Cardiac muscle cell (in vitro differentiated cells and primary cell): ENCODE data around the gene MOB2. TPM values are rescaled to one million over a fixed set of nuclear protein-coding genes. Genes with fewer than 3 reads are reported as not detected.

Experiments used
- DNase-seq, 2 donors: peaks; one replicate each; pipeline versions ENCODE4 v3.0.0 to v3.0.0-alpha.2; 2010 to 2017; ENCODE audit warnings: low read depth in 1 of 2, low spot score in 1 of 2
- H3K27ac ChIP-seq: fragments of 200-600 bp; sonication (generic); 2 replicates; pipeline ENCODE4 v1.5.1; 2016
- H3K27me3 ChIP-seq: fragments of 200-600 bp; sonication (generic); 2 replicates; pipeline ENCODE4 v1.6.0; 2016; ENCODE audit warnings: control low read depth
- H3K36me3 ChIP-seq: fragments of 200-600 bp; sonication (generic); 2 replicates; pipeline ENCODE4 v1.5.1; 2016; ENCODE audit warnings: control low read depth
- H3K4me1 ChIP-seq: fragments of 200-600 bp; sonication (generic); 2 replicates; pipeline ENCODE4 v1.8.1; 2017; ENCODE audit warnings: low read depth, mild to moderate bottlenecking, mixed run types
- H3K4me3 ChIP-seq: fragments of 200-600 bp; sonication (generic); 2 replicates; pipeline ENCODE4 v1.5.1; 2016; ENCODE audit warnings: mild to moderate bottlenecking
- H3K9me3 ChIP-seq: fragments of 200-600 bp; sonication (generic); 2 replicates; pipeline ENCODE4 v1.5.1; 2017; ENCODE audit warnings: low read depth, mild to moderate bottlenecking, control low read depth
- polyA plus RNA-seq: library from polyadenylated mRNA; unstranded; fragments of >200 nt; fragmentation: Nextera tagmentation; extraction: Ambion mirVana; gene quantifications from 2 replicates; pipeline ENCODE4 v1.2.1, GENCODE V29; 2016
- total RNA-seq: library from RNA; depleted of rRNA; stranded (reverse); fragments of >200 nt; gene quantifications from 2 replicates; pipeline ENCODE4 v1.2.3, GENCODE V29; 2016
- TF ChIP-seq, protein P1 (sequence below): IDR thresholded peaks from 2 replicates; pipeline ENCODE4 v1.5.1; 2012; ENCODE audit warnings: low read depth, mild to moderate bottlenecking, low read length

Gene MOB2
- total and polyA plus RNA-seq, 2 experiments from 2014 or later: 31.1 to 52.0 TPM

GRCh38 chr11:1458340-1459218, 28.0 kb downstream of the MOB2 start:
- peak overlapping the region; percentile 49 for H3K27ac ChIP-seq
- TF ChIP-seq, protein P1, sequence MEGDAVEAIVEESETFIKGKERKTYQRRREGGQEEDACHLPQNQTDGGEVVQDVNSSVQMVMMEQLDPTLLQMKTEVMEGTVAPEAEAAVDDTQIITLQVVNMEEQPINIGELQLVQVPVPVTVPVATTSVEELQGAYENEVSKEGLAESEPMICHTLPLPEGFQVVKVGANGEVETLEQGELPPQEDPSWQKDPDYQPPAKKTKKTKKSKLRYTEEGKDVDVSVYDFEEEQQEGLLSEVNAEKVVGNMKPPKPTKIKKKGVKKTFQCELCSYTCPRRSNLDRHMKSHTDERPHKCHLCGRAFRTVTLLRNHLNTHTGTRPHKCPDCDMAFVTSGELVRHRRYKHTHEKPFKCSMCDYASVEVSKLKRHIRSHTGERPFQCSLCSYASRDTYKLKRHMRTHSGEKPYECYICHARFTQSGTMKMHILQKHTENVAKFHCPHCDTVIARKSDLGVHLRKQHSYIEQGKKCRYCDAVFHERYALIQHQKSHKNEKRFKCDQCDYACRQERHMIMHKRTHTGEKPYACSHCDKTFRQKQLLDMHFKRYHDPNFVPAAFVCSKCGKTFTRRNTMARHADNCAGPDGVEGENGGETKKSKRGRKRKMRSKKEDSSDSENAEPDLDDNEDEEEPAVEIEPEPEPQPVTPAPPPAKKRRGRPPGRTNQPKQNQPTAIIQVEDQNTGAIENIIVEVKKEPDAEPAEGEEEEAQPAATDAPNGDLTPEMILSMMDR: peak; percentile 35
- DNase-seq: peak; percentile 64 to 73
- H3K9me3 ChIP-seq: no peaks in the 10 kb centered on the region
- H3K4me1 ChIP-seq: peaks cover 7% of the 10 kb centered on the region
- H3K4me3 ChIP-seq: no peak overlapping the region
- no peaks in the 10 kb centered on the region for H3K27me3 ChIP-seq
- no peaks in the 10 kb centered on the region for H3K36me3 ChIP-seq

GRCh38 chr11:1457856-1458255, 28.7 kb downstream of the MOB2 start:
- peaks cover 13% of the 10 kb centered on the region for H3K4me1 ChIP-seq
- H3K27ac ChIP-seq: peak overlapping the region; percentile 49
- no peak overlapping the region for H3K4me3 ChIP-seq
- H3K9me3 ChIP-seq: no peaks in the 10 kb centered on the region
- DNase-seq: no peak
- no peaks in the 10 kb centered on the region for H3K27me3 ChIP-seq
- H3K36me3 ChIP-seq: no peaks in the 10 kb centered on the region
- TF ChIP-seq, protein P1: no peak

GRCh38 chr11:1457326-1457680, 29.3 kb downstream of the MOB2 start:
- H3K4me1 ChIP-seq: peaks cover 15% of the 10 kb centered on the region
- no peak for DNase-seq
- H3K4me3 ChIP-seq: no peak overlapping the region
- TF ChIP-seq, protein P1: no peak
- H3K9me3 ChIP-seq: no peaks in the 10 kb centered on the region
- no peaks in the 10 kb centered on the region for H3K27me3 ChIP-seq
- no peaks in the 10 kb centered on the region for H3K36me3 ChIP-seq
- H3K27ac ChIP-seq: no peak overlapping the region

GRCh38 chr11:1456596-1457325, 29.8 kb downstream of the MOB2 start:
- TF ChIP-seq, protein P1: no peak
- Histone ChIP-seq H3K9me3 (no peaks in the 10 kb centered on the region), H3K27me3 (no peaks in the 10 kb centered on the region), H3K36me3 (no peaks in the 10 kb centered on the region), H3K27ac (no peak overlapping the region), H3K4me3 (no peak overlapping the region), H3K4me1 (peaks cover 15% of the 10 kb centered on the region)
- no peak for DNase-seq

DNA sequence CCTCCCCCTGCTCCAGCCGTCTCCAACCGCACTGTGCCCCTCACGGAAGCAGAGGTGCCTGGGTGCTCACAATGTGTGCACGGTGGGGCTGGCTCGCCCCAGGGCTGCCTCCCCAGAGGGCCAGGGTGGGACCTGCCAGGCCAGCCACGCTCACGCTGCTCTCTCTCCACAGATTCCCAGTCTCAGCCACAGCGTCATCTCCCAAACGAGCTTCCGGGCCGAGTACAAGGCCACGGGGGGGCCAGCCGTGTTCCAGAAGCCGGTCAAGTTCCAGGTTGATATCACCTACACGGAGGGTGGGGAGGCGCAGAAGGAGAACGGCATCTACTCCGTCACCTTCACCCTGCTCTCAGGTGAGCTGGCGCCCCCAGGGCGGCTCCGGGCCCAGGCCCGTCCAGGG, 30.4 kb downstream of the MOB2 start:
- Histone ChIP-seq H3K4me3 (no peak overlapping the region), H3K9me3 (no peaks in the 10 kb centered on the region), H3K27me3 (no peaks in the 10 kb centered on the region), H3K27ac (no peak overlapping the region), H3K36me3 (no peaks in the 10 kb centered on the region), H3K4me1 (peaks cover 15% of the 10 kb centered on the region)
- TF ChIP-seq, protein P1: no peak
- no peak for DNase-seq
